ENCODE measurements around the gene RPRD1A. TPM values are rescaled to one million over a fixed set of nuclear protein-coding genes. Genes with fewer than 3 reads are reported as not detected.
"Not testable (repeated sequence)": the region's sequence is repeated elsewhere in the genome, so short reads cannot be mapped to it uniquely, and the experiment has no call there.

Gene RPRD1A
- total RNA-seq, 4 donors from 2014 or later, result 81.4 to 103 (median 92.4) TPM

- H3K27me3 ChIP-seq, result no peaks in the 10 kb centered on the region
- H3K27ac ChIP-seq, result no peak overlapping the region
- peaks cover 0 to 6% (median 0%) of the 10 kb centered on the region in 3 donors for H3K4me1 ChIP-seq
- H3K9me3 ChIP-seq, result no peaks in the 10 kb centered on the region
- no peak overlapping the region for H3K4me3 ChIP-seq
- peaks cover 0 to 46% of the 10 kb centered on the region in 2 donors for H3K36me3 ChIP-seq
- ATAC-seq, result no peak
- TF ChIP-seq POLR2AphosphoS5 (IDR thresholded peaks at IDR 0.05) (no peak), EP300 (IDR thresholded peaks at IDR 0.05) (no peak), CTCF (IDR thresholded peaks at IDR 0.05) (no peak), POLR2A (IDR thresholded peaks at IDR 0.05) (no peak)
- 66 to 96% methylated on average over 2 of the region's 2 CpGs for WGBS, 2 donors (ENCODE audit: low coverage in 1 of 2)
Observed at GRCh38 chr18:36028859-36029258, 38.5 kb downstream of the RPRD1A start.

GRCh38 chr18:36025025-36025424, 42.3 kb downstream of the RPRD1A start:
- 22 to 69% methylated on average over 1 of the region's 1 CpG for WGBS, 2 donors (ENCODE audit: low coverage in 1 of 2)
- no peak for TF ChIP-seq POLR2AphosphoS5 (IDR thresholded peaks at IDR 0.05)
- no peak for ATAC-seq

DNA sequence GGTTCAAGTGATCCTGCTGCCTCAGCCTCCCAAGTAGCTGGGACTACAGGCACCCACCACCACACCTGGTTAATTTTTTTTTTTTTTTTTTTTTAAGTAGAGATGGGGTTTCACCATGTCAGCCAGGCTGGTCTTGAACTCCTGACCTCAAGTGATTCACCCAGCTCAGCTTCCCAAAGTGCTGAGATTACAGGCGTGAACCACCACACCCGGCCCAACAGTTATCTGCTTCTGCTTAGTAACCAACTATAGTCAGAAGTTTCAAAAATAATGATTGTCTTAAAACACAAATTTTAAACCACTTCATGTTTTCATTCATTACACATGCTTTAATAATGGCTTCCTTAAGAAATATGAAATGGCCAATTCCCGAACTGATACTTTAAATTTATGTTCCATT, 43.1 kb downstream of the RPRD1A start:
- WGBS, 2 donors (ENCODE audit: low coverage in 1 of 2), result 86 to 92% methylated on average over 3 of the region's 3 CpGs
- H3K27ac ChIP-seq, H3K27me3 ChIP-seq, H3K9me3 ChIP-seq, H3K4me3 ChIP-seq, H3K4me1 ChIP-seq, ATAC-seq: not testable (repeated sequence)
- peaks cover 0 to 30% of the 10 kb centered on the region in 2 donors for H3K36me3 ChIP-seq

More at GRCh38 chr18:36025025-36025424, 42.3 kb downstream of the RPRD1A start:
- H3K4me3 ChIP-seq, result no peak overlapping the region
- H3K9me3 ChIP-seq, result no peaks in the 10 kb centered on the region
- H3K4me1 ChIP-seq, result no peaks in the 10 kb centered on the region
- peaks cover 0 to 38% of the 10 kb centered on the region in 2 donors for H3K36me3 ChIP-seq
- H3K27me3 ChIP-seq, result no peaks in the 10 kb centered on the region
- H3K27ac ChIP-seq, result no peak overlapping the region

DNA sequence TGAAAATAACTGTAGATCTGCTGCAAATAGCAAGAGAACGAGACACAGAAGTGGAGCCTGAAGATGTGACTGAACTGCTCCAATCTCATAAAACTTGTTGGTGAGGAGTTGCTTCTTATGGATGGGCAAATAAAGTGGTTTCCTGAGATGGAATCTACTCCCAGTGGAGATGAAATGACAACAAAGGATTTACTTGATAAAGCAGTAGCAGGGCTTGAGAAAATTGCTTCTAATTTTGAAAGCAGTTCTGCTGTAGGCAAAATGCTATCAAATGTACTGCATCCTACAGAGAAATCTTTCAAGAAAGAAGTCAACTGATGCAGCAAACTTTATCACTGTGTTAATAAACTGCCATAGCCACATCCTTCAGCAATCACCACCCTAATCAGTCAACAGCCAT, 44.0 kb downstream of the RPRD1A start:
- ATAC-seq, result no peak
- TF ChIP-seq POLR2AphosphoS5 (IDR thresholded peaks at IDR 0.05), result no peak
- TF ChIP-seq POLR2A (IDR thresholded peaks at IDR 0.05), result no peak
- no peak for TF ChIP-seq CTCF (IDR thresholded peaks at IDR 0.05)
- no peak for TF ChIP-seq EP300 (IDR thresholded peaks at IDR 0.05)
- no peak overlapping the region for H3K27ac ChIP-seq
- H3K9me3 ChIP-seq, result no peaks in the 10 kb centered on the region
- H3K27me3 ChIP-seq, result no peaks in the 10 kb centered on the region
- no peak overlapping the region for H3K4me3 ChIP-seq
- no peaks in the 10 kb centered on the region for H3K4me1 ChIP-seq
- 65 to 67% methylated on average over 1 of the region's 1 CpG for WGBS, 2 donors (ENCODE audit: low coverage in 1 of 2)
- H3K36me3 ChIP-seq, result peaks cover 0 to 23% of the 10 kb centered on the region in 2 donors

- Histone ChIP-seq H3K27me3 (no peaks in the 10 kb centered on the region), H3K27ac (no peak overlapping the region), H3K4me3 (no peak overlapping the region), H3K36me3 (peaks cover 0 to 1% of the 10 kb centered on the region in 2 donors), H3K4me1 (no peaks in the 10 kb centered on the region), H3K9me3 (no peaks in the 10 kb centered on the region)
- 89 to 91% methylated on average over 3 of the region's 3 CpGs for WGBS, 2 donors (ENCODE audit: low coverage in 1 of 2)
- TF ChIP-seq POLR2AphosphoS5 (IDR thresholded peaks at IDR 0.05) (no peak), POLR2A (IDR thresholded peaks at IDR 0.05) (no peak), CTCF (IDR thresholded peaks at IDR 0.05) (no peak), EP300 (IDR thresholded peaks at IDR 0.05) (no peak)
- no peak for ATAC-seq
Observed at GRCh38 chr18:36020174-36020711, 47.1 kb downstream of the RPRD1A start.

DNA sequence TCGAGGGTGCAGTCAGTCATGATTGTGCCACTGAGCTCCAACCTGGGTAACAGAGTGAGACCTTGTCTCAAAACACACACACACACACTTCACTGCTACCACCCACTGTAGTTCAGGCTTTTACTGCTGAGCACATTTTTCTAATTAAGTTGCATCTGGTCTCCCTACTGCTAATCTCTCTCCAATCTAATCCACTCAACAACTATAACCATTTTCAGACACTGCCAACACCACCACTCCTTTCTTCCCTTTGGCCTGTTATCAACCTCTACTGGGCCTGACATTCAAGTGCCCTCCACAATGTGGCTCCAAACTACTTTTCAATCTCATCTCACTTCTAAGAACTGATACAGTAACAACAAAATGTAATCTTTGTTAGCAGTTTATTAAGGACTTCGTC, 50.1 kb downstream of the RPRD1A start:
- no peaks in the 10 kb centered on the region for H3K9me3 ChIP-seq
- H3K4me3 ChIP-seq, result no peak overlapping the region
- H3K27ac ChIP-seq, result no peak overlapping the region
- no peak for ATAC-seq
- TF ChIP-seq POLR2A (IDR thresholded peaks at IDR 0.05), result no peak
- TF ChIP-seq CTCF (IDR thresholded peaks at IDR 0.05), result no peak
- no peak for TF ChIP-seq EP300 (IDR thresholded peaks at IDR 0.05)
- TF ChIP-seq POLR2AphosphoS5 (IDR thresholded peaks at IDR 0.05), result no peak
- WGBS, 2 donors (ENCODE audit: low coverage in 1 of 2), result 71 to 79% methylated on average over 2 of the region's 2 CpGs
- H3K4me1 ChIP-seq, result no peaks in the 10 kb centered on the region
- no peaks in the 10 kb centered on the region for H3K27me3 ChIP-seq
- H3K36me3 ChIP-seq, result no peaks in the 10 kb centered on the region
